Measurements from ENCODE around the gene HMGCS2.

- TF ChIP-seq EZH2 (IDR thresholded peaks at IDR 0.05) (no peak), CTCF (IDR thresholded peaks at IDR 0.05) (no peak)
These were observed 47.7 kb upstream of the HMGCS2 start for GRCh38 chr1:119816407-119816806.
